T-cell (primary cell): Measurements from ENCODE around the gene ADAM19. TPM values are rescaled to one million over a fixed set of nuclear protein-coding genes. Genes with fewer than 3 reads are reported as not detected.

Experiments
- ATAC-seq, 4 experiments: fragments of 200-7000 bp in 3 of 4; fragments of 150-1000 bp in 1 of 4; cut with Tn5 transposase; replicated peaks in 1 of 4; 1 replicate in 3 of 4; 2 replicates in 1 of 4; pipeline ENCODE4 v1.10.0; 2021; ENCODE audit warnings: moderate library complexity in 3 of 4, mild to moderate bottlenecking in 2 of 4, moderate number of reproducible peaks in 1 of 4
- CTCF ChIA-PET, 2 donors: fragments of 300-600 bp; sonication (Branson Sonifier 250); formaldehyde crosslinking; loops; one replicate each; lab custom pipeline; 2022; ENCODE audit warnings: antibody characterized with exemption in 2 of 2; lab: Charles Lee
- POLR2A ChIA-PET, 2 donors: fragments of 300-600 bp; sonication (Branson Sonifier 250); formaldehyde crosslinking; loops; one replicate each; lab custom pipeline; 2022; ENCODE audit warnings: antibody characterized with exemption in 2 of 2; lab: Charles Lee
- DNase-seq, 35 experiments: peaks; one replicate each; pipeline versions ENCODE4 v3.0.0 to v3.0.0-alpha.2; 2013 to 2023
- H3K27ac ChIP-seq: one replicate; pipeline ENCODE4 v1.5.1; 2013; ENCODE audit warnings: low read length
- H3K27me3 ChIP-seq, 2 experiments: replicated peaks in 1 of 2; 1 replicate in 1 of 2; 2 replicates in 1 of 2; pipeline versions ENCODE4 v1.6.1 to v1.7.0; 2013; ENCODE audit warnings: low read length in 1 of 2, mixed read lengths in 1 of 2; ENCODE audit not compliant: control insufficient read depth in 2 of 2, insufficient read depth in 2 of 2; ENCODE audit errors: extremely low read depth in 1 of 2
- H3K36me3 ChIP-seq, 2 donors: 1 replicate in 1 of 2; 2 replicates in 1 of 2; pipeline versions ENCODE4 v1.6.1 to v1.7.0; 2013; ENCODE audit warnings: low read length in 1 of 2; ENCODE audit not compliant: control insufficient read depth in 2 of 2, insufficient read depth in 1 of 2; ENCODE audit errors: extremely low read depth in 1 of 2
- H3K4me1 ChIP-seq, 2 experiments: 1 replicate in 1 of 2; 2 replicates in 1 of 2; pipeline versions ENCODE4 v1.6.1 to v1.7.0; 2013; ENCODE audit warnings: low read length in 2 of 2, mixed read lengths in 1 of 2; ENCODE audit not compliant: insufficient read depth in 2 of 2, control insufficient read depth in 1 of 2; ENCODE audit errors: extremely low read depth in 1 of 2
- H3K4me3 ChIP-seq, 2 donors: 1 replicate in 1 of 2; 2 replicates in 1 of 2; pipeline versions ENCODE4 v1.5.1 to v1.7.0; 2013; ENCODE audit warnings: mild to moderate bottlenecking in 2 of 2, low read length in 1 of 2, moderate library complexity in 1 of 2; ENCODE audit not compliant: control insufficient read depth in 1 of 2; ENCODE audit errors: extremely low read depth in 1 of 2
- H3K9me3 ChIP-seq: 2 replicates; pipeline ENCODE4 v1.7.0; 2013
- H3K27ac Mint-ChIP-seq, 2 donors: one replicate each; pipeline ENCODE4 v1.8.0; 2020 to 2021; ENCODE audit warnings: mild to moderate bottlenecking in 2 of 2, mixed read lengths in 2 of 2
- H3K27me3 Mint-ChIP-seq, 2 donors: one replicate each; pipeline ENCODE4 v1.8.0; 2021 to 2022; ENCODE audit warnings: mixed read lengths in 2 of 2
- H3K36me3 Mint-ChIP-seq: one replicate; pipeline ENCODE4 v1.8.0; 2021; ENCODE audit warnings: mixed read lengths
- H3K4me1 Mint-ChIP-seq, 3 donors: one replicate each; pipeline ENCODE4 v1.8.0; 2020 to 2022; ENCODE audit warnings: mixed read lengths in 3 of 3, mild to moderate bottlenecking in 1 of 3
- H3K4me3 Mint-ChIP-seq, 3 donors: one replicate each; pipeline ENCODE4 v1.8.0; 2020 to 2022; ENCODE audit warnings: mild to moderate bottlenecking in 3 of 3, mixed read lengths in 3 of 3, moderate library complexity in 3 of 3
- H3K9me3 Mint-ChIP-seq, 3 donors: one replicate each; pipeline ENCODE4 v1.8.0; 2020 to 2022; ENCODE audit warnings: mixed read lengths in 3 of 3
- WGBS: methylation state at CpG from one replicate; pipeline ENCODE4 v1.1.5; 2013; ENCODE audit warnings: missing lambda C conversion rate; ENCODE audit not compliant: insufficient coverage; 5-methylcytosine and 5-hydroxymethylcytosine counted together
- total RNA-seq, 35 experiments: library from RNA in 6 of 35; stranded (reverse) in 6 of 35; fragments of 120-200 nt in 1 of 35; gene quantifications; one replicate each; pipeline versions ENCODE4 v1.2.1 to v1.2.4 and lab custom pipeline; 2013 to 2026

Gene ADAM19
- total RNA-seq, 5 donors from 2014 or later (not counting 1 experiment from before 2014, with no cell fraction given) = 30.7 to 64.1 (median 41.8) TPM

- WGBS = 63% methylated on average over 6 of the region's 11 CpGs
- Mint-ChIP-seq H3K27ac (peak overlapping the region; percentile 87 to 90), H3K4me3 (peak overlapping the region; percentile 18 to 64 (median 47)), H3K36me3 (no peaks in the 10 kb centered on the region), H3K9me3 (no peaks in the 10 kb centered on the region), H3K27me3 (no peaks in the 10 kb centered on the region), H3K4me1 (peaks cover 20 to 44% (median 32%) of the 10 kb centered on the region in 3 donors)
- Histone ChIP-seq H3K4me1 (peaks cover 6 to 11% of the 10 kb centered on the region in 2 experiments), H3K27ac (peak overlapping the region; percentile 55), H3K36me3 (no peaks in the 10 kb centered on the region), H3K4me3 (no peak overlapping the region), H3K9me3 (no peaks in the 10 kb centered on the region), H3K27me3 (no peaks in the 10 kb centered on the region)
- ATAC-seq (peak; percentile 77 to 89 (median 86)), DNase-seq (peak in 4 of 35 experiments; percentile 6 to 43 (median 16))
- ChIA-PET CTCF (interaction anchor here (1.4 to 1.5 kb wide), 2 partner anchors 105 to 204 kb away, joined by 3 read pairs; no protein-coding TSS in a partner anchor), POLR2A (interaction anchor here in 1 of 2 donors (0.7 kb wide), 1 partner anchor 36 kb away, joined by 4 read pairs; no protein-coding TSS in a partner anchor)
Observed at GRCh38 chr5:157613385-157614245, 38.0 kb upstream of the ADAM19 start.

- no peak for ATAC-seq
- Histone ChIP-seq H3K4me3 (no peak overlapping the region), H3K4me1 (peaks cover 15 to 16% of the 10 kb centered on the region in 2 experiments), H3K27ac (peak overlapping the region; percentile 55), H3K36me3 (no peaks in the 10 kb centered on the region), H3K9me3 (no peaks in the 10 kb centered on the region), H3K27me3 (no peaks in the 10 kb centered on the region)
- no peaks in the 10 kb centered on the region for H3K27me3 Mint-ChIP-seq
- WGBS = 95% methylated on average over 5 of the region's 5 CpGs
- peak overlapping the region; percentile 58 to 90 for H3K27ac Mint-ChIP-seq
- no peaks in the 10 kb centered on the region for H3K9me3 Mint-ChIP-seq
- no peak for DNase-seq
- H3K4me1 Mint-ChIP-seq = peaks cover 30 to 53% (median 42%) of the 10 kb centered on the region in 3 donors
- no peak overlapping the region for H3K4me3 Mint-ChIP-seq
- POLR2A ChIA-PET = interaction anchor here in 1 of 2 donors (0.8 kb wide), 1 partner anchor 18 kb away, joined by 5 read pairs; no protein-coding TSS in a partner anchor
- H3K36me3 Mint-ChIP-seq = no peaks in the 10 kb centered on the region
- CTCF ChIA-PET = interaction anchor here in 1 of 2 donors (1.4 kb wide), 1 partner anchor 205 kb away, joined by 3 read pairs; no protein-coding TSS in a partner anchor
Observed at GRCh38 chr5:157612581-157612980, 37.0 kb upstream of the ADAM19 start.

- H3K4me3 Mint-ChIP-seq = no peak overlapping the region
- Histone ChIP-seq H3K27ac (no peak overlapping the region), H3K27me3 (no peaks in the 10 kb centered on the region), H3K4me3 (no peak overlapping the region), H3K4me1 (peaks cover 19 to 20% of the 10 kb centered on the region in 2 experiments), H3K36me3 (no peaks in the 10 kb centered on the region), H3K9me3 (no peaks in the 10 kb centered on the region)
- ChIA-PET POLR2A (interaction anchor here (0.5 to 0.8 kb wide), 3 partner anchors 18 to 1201 kb away, joined by 3 to 5 read pairs (median 3); no protein-coding TSS in a partner anchor), CTCF (interaction anchor here in 1 of 2 donors (1.4 kb wide), 1 partner anchor 206 kb away, joined by 3 read pairs; no protein-coding TSS in a partner anchor)
- H3K9me3 Mint-ChIP-seq = no peaks in the 10 kb centered on the region
- H3K4me1 Mint-ChIP-seq = peaks cover 36 to 61% (median 50%) of the 10 kb centered on the region in 3 donors
- H3K27me3 Mint-ChIP-seq = no peaks in the 10 kb centered on the region
- DNase-seq (no peak), ATAC-seq (no peak)
- H3K36me3 Mint-ChIP-seq = no peaks in the 10 kb centered on the region
- H3K27ac Mint-ChIP-seq = no peak overlapping the region
- WGBS = 100% methylated on average over 8 of the region's 10 CpGs
Observed at GRCh38 chr5:157611571-157612476, 36.2 kb upstream of the ADAM19 start.

GRCh38 chr5:157610990-157611389, 35.4 kb upstream of the ADAM19 start:
- Histone ChIP-seq H3K9me3 (no peaks in the 10 kb centered on the region), H3K4me3 (no peak overlapping the region), H3K27ac (no peak overlapping the region), H3K27me3 (no peaks in the 10 kb centered on the region), H3K36me3 (no peaks in the 10 kb centered on the region), H3K4me1 (peaks cover 19 to 20% of the 10 kb centered on the region in 2 experiments)
- Mint-ChIP-seq H3K9me3 (no peaks in the 10 kb centered on the region), H3K4me1 (peaks cover 36 to 63% (median 53%) of the 10 kb centered on the region in 3 donors), H3K4me3 (no peak overlapping the region), H3K27me3 (no peaks in the 10 kb centered on the region), H3K36me3 (no peaks in the 10 kb centered on the region), H3K27ac (no peak overlapping the region)
- WGBS = 92% methylated on average over 2 of the region's 5 CpGs
- no peak for DNase-seq
- CTCF ChIA-PET = interaction anchor here in 1 of 2 donors (0.7 kb wide), 1 partner anchor 787 kb away, joined by 6 read pairs; no protein-coding TSS in a partner anchor
- ATAC-seq = no peak
- POLR2A ChIA-PET = interaction anchor here (0.5 to 0.6 kb wide), 2 partner anchors 328 to 1201 kb away, joined by 3 read pairs; no protein-coding TSS in a partner anchor

- Mint-ChIP-seq H3K4me1 (peaks cover 37 to 68% (median 59%) of the 10 kb centered on the region in 3 donors), H3K27ac (no peak overlapping the region), H3K27me3 (no peaks in the 10 kb centered on the region), H3K9me3 (no peaks in the 10 kb centered on the region), H3K36me3 (no peaks in the 10 kb centered on the region), H3K4me3 (no peak overlapping the region)
- ATAC-seq = no peak
- ChIA-PET CTCF (interaction anchor here in 1 of 2 donors (0.6 kb wide), 1 partner anchor 9 kb away, joined by 4 read pairs; no protein-coding TSS in a partner anchor), POLR2A (no interaction called here)
- Histone ChIP-seq H3K27ac (no peak overlapping the region), H3K27me3 (no peaks in the 10 kb centered on the region), H3K4me1 (peaks cover 19 to 32% of the 10 kb centered on the region in 2 experiments), H3K36me3 (no peaks in the 10 kb centered on the region), H3K4me3 (no peak overlapping the region), H3K9me3 (no peaks in the 10 kb centered on the region)
- 91% methylated on average over 6 of the region's 8 CpGs for WGBS
- no peak for DNase-seq
Observed at GRCh38 chr5:157608972-157609565, 33.5 kb upstream of the ADAM19 start.
